ENCODE results near the gene CYB5R4.

GRCh38 chr6:83854001-83854501, 5.4 kb upstream of the CYB5R4 start:
- TF ChIP-seq CTCF (IDR thresholded peaks at IDR 0.05) (no peak), POLR2AphosphoS5 (IDR thresholded peaks at IDR 0.05) (no peak), POLR2A (IDR thresholded peaks at IDR 0.05) (no peak)
